Stimulated activated CD8-positive, alpha-beta memory T cell treated with anti-CD3 and anti-CD28 coated beads, Interleukin-15, amount 100 ng/mL, for 1 hour (primary cell): ENCODE data around the gene HTR3C.
"Not testable (repeated sequence)": the region's sequence is repeated elsewhere in the genome, so short reads cannot be mapped to it uniquely, and the experiment has no call there.

ENCODE experiments used
- DNase-seq: peaks from one replicate; pipeline ENCODE4 v3.0.0-alpha.2; 2020; ENCODE audit warnings: low read depth

HTR3C gene

DNA sequence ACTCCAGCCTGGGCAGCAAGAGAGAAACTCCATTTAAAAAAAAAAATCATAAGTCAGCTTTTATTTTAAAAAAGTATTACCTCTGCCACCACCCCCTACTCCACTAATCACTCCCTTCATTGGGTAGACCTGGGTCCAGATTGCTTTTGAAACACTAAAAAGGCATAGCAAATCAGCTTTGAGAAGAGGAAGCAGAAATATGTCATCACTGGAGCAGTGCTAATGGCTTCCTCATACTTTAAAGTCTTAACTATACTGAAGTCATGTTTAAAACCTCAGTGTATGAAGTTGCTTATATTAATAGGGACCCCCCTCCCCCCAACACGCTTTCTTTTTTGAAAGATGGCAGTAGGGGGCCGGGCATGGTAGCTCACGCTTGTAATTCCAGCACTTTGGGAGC, 22.3 kb upstream of the HTR3C start:
- DNase-seq: no peak

- DNase-seq: no peak
Measured at GRCh38 chr3:184031187-184031792, 21.6 kb upstream of the HTR3C start, which contains the start of gene HTR3D. Gene HTR3D (plus strand): TSS chr3:184031742. CDS start chr3:184031742, 0 bp downstream.

DNA sequence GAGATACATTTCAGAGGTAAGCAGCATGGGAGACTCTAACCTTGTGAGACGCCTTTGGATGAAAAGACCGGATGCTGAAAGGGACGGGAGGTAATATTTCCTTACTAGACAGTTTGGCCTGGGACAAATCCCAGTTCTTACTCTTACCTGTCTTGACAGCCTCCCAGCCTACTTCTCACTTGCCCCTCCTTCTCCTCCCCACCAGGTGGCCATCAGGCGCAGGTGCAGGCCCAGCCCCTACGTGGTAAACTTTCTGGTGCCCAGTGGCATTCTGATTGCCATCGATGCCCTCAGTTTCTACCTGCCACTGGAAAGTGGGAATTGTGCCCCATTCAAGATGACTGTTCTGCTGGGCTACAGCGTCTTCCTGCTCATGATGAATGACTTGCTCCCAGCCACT, 15.0 kb upstream of the HTR3C start:
- no peak for DNase-seq

DNA sequence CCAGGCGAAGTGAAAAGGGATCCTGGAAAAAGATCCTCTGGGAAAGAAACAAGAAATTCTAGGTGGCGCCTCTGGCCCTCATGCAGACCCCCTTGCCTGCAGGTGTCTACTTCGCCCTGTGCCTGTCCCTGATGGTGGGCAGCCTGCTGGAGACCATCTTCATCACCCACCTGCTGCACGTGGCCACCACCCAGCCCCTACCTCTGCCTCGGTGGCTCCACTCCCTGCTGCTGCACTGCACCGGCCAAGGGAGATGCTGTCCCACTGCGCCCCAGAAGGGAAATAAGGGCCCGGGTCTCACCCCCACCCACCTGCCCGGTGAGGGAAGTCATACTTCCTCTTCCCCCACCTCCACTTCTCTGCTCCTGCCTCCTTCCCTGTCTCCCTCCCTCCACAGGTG, 14.5 kb upstream of the HTR3C start:
- not testable (repeated sequence) for DNase-seq

GRCh38 chr3:184039414-184039813, 13.4 kb upstream of the HTR3C start:
- no peak for DNase-seq

GRCh38 chr3:184040010-184040409, 12.8 kb upstream of the HTR3C start:
- DNase-seq: no peak

DNA sequence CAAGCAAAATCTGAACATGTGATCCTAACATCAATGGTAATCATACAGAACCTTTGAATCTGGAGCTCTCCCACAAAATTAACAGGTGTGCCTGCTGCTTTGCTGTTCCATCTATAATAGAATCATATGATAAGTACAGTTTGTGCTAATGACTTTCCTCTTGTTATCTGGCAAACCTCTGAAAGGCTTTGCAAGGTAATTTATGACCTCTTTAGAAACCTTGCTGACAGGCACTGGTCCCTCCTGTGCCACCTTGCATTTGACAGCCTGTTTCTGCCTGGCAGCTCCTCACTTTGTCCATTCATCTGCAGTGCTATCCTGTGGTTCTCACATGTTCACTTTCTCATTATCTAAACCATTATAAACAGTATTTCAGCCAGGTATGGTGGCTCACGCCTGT, 10.2 kb upstream of the HTR3C start:
- DNase-seq: no peak

- DNase-seq: no peak
Measured at GRCh38 chr3:184045995-184046394, 6.9 kb upstream of the HTR3C start.

GRCh38 chr3:184050217-184050847, 2.5 kb upstream of the HTR3C start:
- no peak for DNase-seq

DNA sequence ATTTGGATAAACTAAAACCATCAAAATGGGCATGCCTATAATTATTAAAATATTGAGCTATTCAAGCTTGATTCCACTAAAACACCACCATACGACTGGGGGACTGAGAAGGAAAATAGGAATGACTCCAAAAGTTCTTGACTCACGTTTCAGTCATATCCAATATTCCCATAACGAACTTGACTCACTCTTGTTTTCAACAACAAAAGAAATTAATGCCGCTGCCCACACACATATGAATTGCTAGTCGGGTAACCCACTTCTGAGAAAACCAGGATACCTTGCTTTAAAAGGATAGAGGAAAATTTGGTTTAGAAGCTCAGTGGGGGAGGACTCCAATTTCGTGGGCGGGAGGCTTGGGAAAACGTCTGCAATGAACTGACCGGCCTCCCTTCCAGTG, 5.2 kb downstream of the HTR3C start:
- no peak for DNase-seq

- no peak for DNase-seq
Measured at GRCh38 chr3:184059424-184059823, 6.6 kb downstream of the HTR3C start.

DNA sequence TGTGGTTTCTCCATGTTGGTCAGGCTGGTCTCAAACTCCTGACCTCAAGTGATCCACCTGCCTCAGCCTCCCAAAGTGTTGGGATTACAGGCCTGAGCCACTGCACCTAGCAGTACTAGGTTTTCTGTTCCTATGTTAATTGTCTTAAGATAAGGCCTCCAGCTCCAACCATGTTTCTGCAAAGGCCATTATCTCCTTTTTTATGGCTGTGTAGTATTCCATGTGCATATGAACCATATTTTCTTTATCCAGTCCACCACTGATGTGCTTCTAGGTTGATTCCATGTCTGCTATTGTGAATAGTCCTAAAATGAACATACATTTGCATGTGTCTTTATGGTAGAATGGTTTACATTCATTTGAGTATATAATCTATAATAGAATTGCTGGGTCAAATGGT, 9.8 kb downstream of the HTR3C start:
- no peak for DNase-seq

DNA sequence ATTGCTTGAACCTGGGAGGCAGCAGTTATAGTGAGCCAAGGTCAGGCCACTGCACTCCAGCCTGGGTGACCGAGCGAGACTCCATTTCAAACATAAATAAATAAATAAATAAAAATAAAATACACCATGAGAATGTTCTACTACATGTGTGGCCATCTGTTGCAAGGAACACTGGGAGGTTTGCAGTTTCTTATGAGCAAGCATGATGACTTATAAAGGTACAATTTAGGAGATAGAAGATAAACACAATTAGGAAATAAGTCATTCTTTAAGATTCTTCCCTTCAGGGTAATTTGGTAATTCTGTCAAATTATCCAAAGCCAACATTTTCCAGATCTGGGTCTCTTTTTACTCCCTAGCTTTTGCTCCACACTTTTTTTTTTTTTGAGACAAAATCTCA, 13.4 kb downstream of the HTR3C start:
- DNase-seq: no peak

DNA sequence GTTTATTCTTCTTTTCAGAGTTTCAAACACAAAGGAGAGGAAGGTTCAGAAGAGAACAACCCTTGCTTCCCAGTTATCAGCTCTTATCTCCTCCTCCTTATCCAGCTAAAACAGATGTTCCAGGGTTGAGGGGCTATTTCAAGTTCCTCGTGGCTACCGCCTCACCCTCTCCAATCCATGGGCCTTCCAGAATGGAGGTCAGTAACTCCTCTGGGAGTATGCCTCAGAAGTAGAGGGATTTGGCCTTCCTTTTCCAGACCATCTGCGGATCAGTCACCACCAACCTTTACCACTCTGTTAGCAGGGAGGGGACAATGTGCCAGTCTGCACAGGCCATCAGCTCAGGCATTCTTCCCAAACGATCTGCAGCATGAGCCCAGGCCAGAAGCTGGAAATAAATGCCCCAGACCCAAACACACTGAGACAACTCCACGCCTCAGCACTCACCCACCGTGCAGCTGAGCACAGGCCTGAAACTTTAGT, 14.8 kb downstream of the HTR3C start:
- DNase-seq: no peak

- no peak for DNase-seq
Measured at GRCh38 chr3:184068344-184068743, 15.5 kb downstream of the HTR3C start.

DNA sequence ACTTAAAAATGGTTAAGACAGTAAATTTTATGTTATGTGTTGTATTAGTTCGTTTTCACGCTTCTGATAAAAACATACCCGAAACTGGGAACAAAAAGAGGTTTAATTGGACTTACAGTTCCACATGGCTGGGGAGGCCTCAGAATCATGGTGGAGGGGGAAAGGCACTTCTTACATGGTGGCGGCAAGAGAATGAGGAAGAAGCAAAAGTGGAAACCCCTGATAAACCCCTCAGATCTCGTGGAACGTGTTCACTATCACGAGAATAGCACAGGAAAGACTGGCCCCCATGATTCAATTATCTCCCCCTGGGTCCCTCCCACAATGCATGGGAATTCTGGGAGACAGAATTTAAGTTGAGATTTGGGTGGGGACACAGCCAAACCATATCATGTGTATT, 18.3 kb downstream of the HTR3C start:
- DNase-seq: not testable (repeated sequence)

DNA sequence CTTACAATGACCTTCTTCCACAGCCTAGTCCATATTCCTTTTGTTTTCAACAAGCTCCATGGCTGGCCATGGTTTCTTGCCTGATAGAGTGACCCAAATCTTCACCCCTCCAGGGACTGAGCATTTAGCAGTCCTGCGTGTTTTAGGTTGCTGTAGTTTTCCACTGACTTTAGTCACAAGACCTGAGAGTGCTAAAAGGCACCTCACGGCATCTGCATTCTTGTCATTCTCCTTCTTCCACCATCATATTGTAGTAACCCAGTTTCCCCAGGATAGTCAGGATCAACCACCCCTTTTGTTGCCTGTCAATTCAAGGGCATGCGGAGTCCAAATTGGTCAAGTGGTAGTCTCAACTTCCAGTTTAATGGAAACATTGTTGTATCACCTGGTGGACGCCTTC, 20.8 kb downstream of the HTR3C start:
- DNase-seq: no peak

DNA sequence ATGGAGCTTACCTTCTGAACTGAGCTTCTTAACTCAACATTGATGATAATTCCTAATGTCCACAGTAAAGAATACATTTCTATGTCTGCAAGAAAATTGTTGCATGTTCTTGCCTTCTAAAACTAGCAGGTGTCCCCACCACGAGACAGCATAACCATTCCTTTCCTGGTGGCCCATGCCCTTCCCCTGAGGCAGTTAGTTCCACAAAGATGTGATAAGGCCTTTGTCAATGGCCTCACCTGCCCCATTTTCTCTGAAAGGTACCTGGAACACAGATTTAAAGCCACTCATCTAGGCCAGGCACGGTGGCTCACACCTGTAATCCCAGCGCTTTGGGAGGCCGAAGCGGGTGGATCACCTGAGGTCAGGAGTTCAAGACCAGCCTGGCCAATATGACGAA, 23.1 kb downstream of the HTR3C start:
- DNase-seq: no peak

GRCh38 chr3:184077881-184078280, 25.0 kb downstream of the HTR3C start:
- DNase-seq: no peak

DNA sequence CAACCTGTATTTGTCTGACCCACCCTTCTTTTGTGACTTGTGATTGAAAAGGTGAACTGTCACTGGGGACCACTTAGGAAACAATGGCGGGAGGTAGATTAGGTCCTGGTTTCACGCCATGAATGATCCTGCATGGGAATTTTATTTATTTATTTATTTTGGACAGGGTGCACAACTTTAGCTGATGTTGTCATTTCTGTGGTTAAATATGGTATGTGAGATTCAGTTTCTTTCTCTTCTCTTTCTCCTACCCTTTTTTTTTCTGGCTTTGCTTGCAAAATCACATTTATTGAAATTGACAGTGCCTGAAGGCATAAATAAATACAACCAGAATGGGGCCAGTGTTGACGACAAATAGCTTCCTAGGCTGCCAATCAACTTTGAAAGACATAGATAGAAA, 26.0 kb downstream of the HTR3C start:
- no peak for DNase-seq

DNA sequence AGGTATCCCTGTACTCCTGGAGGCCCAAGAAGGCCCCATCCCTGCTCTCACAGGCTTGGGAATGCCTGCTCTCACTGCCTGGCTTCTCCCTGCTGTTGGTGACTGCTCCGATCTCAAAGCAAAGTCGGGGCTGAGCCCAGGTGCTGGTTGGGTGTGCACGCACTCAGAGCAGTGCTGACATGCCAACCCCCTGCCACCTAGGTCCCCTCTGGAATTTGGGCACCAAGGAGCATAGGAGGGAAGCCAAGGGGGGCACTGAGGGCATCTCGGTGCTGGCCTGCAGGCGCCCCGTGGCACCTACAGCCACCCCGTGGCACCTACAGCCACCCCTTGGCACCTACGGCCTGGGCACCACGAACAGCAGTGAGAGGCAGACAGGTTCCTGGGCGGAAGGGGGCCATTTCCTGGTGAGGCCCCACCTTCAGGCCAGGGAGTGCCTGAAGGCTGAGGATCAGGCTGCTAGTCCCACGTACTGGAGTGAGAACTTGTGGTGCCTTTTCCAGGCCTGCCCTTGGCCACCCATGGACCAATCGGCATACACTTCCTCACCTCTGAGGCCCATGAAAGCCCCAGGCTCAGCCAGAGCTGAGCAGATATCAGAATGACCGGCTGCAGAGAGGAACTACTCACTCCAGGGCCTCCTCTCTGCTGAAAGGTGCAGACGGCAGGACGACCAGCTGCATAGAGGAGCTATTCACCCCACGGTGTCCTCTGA, 28.4 kb downstream of the HTR3C start:
- no peak for DNase-seq

- DNase-seq: no peak
Measured at GRCh38 chr3:184082034-184082433, 29.2 kb downstream of the HTR3C start.

- DNase-seq: no peak
Measured at GRCh38 chr3:184082465-184082864, 29.6 kb downstream of the HTR3C start.
